ENCODE measurements around the gene ATP8B1.

GRCh38 chr18:57814555-57814954 is 11.4 kb upstream of the ATP8B1 start:
- TF ChIP-seq EZH2phosphoT487 (IDR thresholded peaks at IDR 0.05; ENCODE audit: insufficient read depth, low read depth) (no peak), EZH2 (IDR thresholded peaks at IDR 0.05; ENCODE audit: insufficient read depth, poor library complexity, severe bottlenecking) (no peak)

Data from GM23248 (cell line).